Smooth muscle cell (in vitro differentiated cells): Measurements from ENCODE around the gene TARDBP. TPM values are rescaled to one million over a fixed set of nuclear protein-coding genes. Genes with fewer than 3 reads are reported as not detected.
"Not testable (repeated sequence)": the region's sequence is repeated elsewhere in the genome, so short reads cannot be mapped to it uniquely, and the experiment has no call there.

ENCODE experiments used
- DNase-seq: peaks from one replicate; lab custom pipeline; 2025; ENCODE audit not compliant: unreplicated experiment; lab: John Stamatoyannopoulos, UW
- H2AFZ ChIP-seq: fragments of 200-600 bp; sonication (generic); 2 replicates; pipeline ENCODE4 v1.6.0; 2016; ENCODE audit warnings: antibody characterized with exemption, low read depth, mild to moderate bottlenecking
- H3F3A ChIP-seq: fragments of 200-600 bp; sonication (generic); 2 replicates; pipeline ENCODE4 v1.6.0; 2017; ENCODE audit warnings: antibody characterized with exemption, low read depth
- H3K27ac ChIP-seq: fragments of 200-600 bp; sonication (generic); 2 replicates; pipeline ENCODE4 v1.5.1; 2016; ENCODE audit warnings: low read depth, mild to moderate bottlenecking
- H3K27me3 ChIP-seq: fragments of 200-600 bp; sonication (generic); 2 replicates; pipeline ENCODE4 v1.6.1; 2016; ENCODE audit warnings: low read depth, mild to moderate bottlenecking
- H3K36me3 ChIP-seq: fragments of 200-600 bp; sonication (generic); 2 replicates; pipeline ENCODE4 v1.5.1; 2016; ENCODE audit warnings: low read depth
- H3K4me1 ChIP-seq: fragments of 200-600 bp; sonication (generic); 2 replicates; pipeline ENCODE4 v1.5.1; 2016; ENCODE audit warnings: low read depth
- H3K4me2 ChIP-seq: fragments of 200-600 bp; sonication (generic); 2 replicates; pipeline ENCODE4 v1.6.0; 2016; ENCODE audit warnings: mild to moderate bottlenecking
- H3K4me3 ChIP-seq: fragments of 200-600 bp; sonication (generic); 2 replicates; pipeline ENCODE4 v1.5.1; 2016; ENCODE audit warnings: mild to moderate bottlenecking
- H3K79me2 ChIP-seq: fragments of 200-600 bp; sonication (generic); 2 replicates; pipeline ENCODE4 v1.6.0; 2016; ENCODE audit warnings: low read depth, mild to moderate bottlenecking
- H3K9ac ChIP-seq: fragments of 200-600 bp; sonication (generic); 2 replicates; pipeline ENCODE4 v1.6.0; 2016; ENCODE audit warnings: low read depth
- H3K9me3 ChIP-seq: fragments of 200-600 bp; sonication (generic); replicated peaks from 2 replicates; pipeline ENCODE4 v1.5.1; 2016; ENCODE audit warnings: low read depth
- H4K20me1 ChIP-seq: fragments of 200-600 bp; sonication (generic); 2 replicates; pipeline ENCODE4 v1.6.0; 2016; ENCODE audit warnings: low read depth
- CTCF ChIP-seq: fragments of 200-600 bp; sonication (generic); IDR thresholded peaks from 2 replicates; pipeline ENCODE4 v1.5.1; 2017; ENCODE audit warnings: borderline replicate concordance, mild to moderate bottlenecking, antibody characterized with exemption; ENCODE audit not compliant: insufficient read depth, poor library complexity, severe bottlenecking
- whole genome bisulfite sequencing: methylation state at CpG from one replicate; pipeline ENCODE4 v1.1.7; 2016; ENCODE audit warnings: low lambda C conversion rate; 5-methylcytosine and 5-hydroxymethylcytosine counted together
- polyA plus RNA-seq: library from polyadenylated mRNA; unstranded; fragments of >200 nt; fragmentation: Nextera tagmentation; extraction: Ambion mirVana; gene quantifications from 2 replicates; pipeline ENCODE4 v1.2.1, GENCODE V29; 2016
- total RNA-seq: library from RNA; depleted of rRNA; stranded (reverse); fragments of >200 nt; gene quantifications from 2 replicates; pipeline ENCODE4 v1.2.3, GENCODE V29; 2014

Gene TARDBP
- total and polyA plus RNA-seq, 2 experiments from 2014 or later = 90.6 to 105 TPM

GRCh38 chr1:11030865-11031264 lies 18.4 kb downstream of the TARDBP start:
- Histone ChIP-seq H3K27me3 (no peaks in the 10 kb centered on the region), H3K4me1 (no peaks in the 10 kb centered on the region), H3K4me3 (no peak overlapping the region), H3K9me3 (no peaks in the 10 kb centered on the region), H2AFZ (no peak overlapping the region), H3K27ac (no peak overlapping the region), H3F3A (no peaks in the 10 kb centered on the region), H3K79me2 (no peaks in the 10 kb centered on the region), H3K9ac (no peak overlapping the region), H4K20me1 (peaks cover 20% of the 10 kb centered on the region), H3K4me2 (no peak overlapping the region), H3K36me3 (no peaks in the 10 kb centered on the region)
- no peak for DNase-seq
- TF ChIP-seq CTCF = no peak
- 96% methylated on average over 9 of the region's 9 CpGs for WGBS

GRCh38 chr1:11031624-11032262 lies 19.3 kb downstream of the TARDBP start:
- no peaks in the 10 kb centered on the region for H3K9me3 ChIP-seq
- H4K20me1 ChIP-seq = peaks cover 11% of the 10 kb centered on the region
- no peak overlapping the region for H2AFZ ChIP-seq
- no peak overlapping the region for H3K4me3 ChIP-seq
- TF ChIP-seq CTCF = no peak
- no peaks in the 10 kb centered on the region for H3K27me3 ChIP-seq
- H3K9ac ChIP-seq = no peak overlapping the region
- H3K4me2 ChIP-seq = no peak overlapping the region
- no peak overlapping the region for H3K27ac ChIP-seq
- no peaks in the 10 kb centered on the region for H3F3A ChIP-seq
- no peaks in the 10 kb centered on the region for H3K79me2 ChIP-seq
- no peak for DNase-seq
- H3K36me3 ChIP-seq = no peaks in the 10 kb centered on the region
- 96% methylated on average over 10 of the region's 10 CpGs for WGBS
- H3K4me1 ChIP-seq = no peaks in the 10 kb centered on the region

- not testable (repeated sequence) for H3K79me2 ChIP-seq, H3K4me3 ChIP-seq, H4K20me1 ChIP-seq, H3K36me3 ChIP-seq, H3K27me3 ChIP-seq, H2AFZ ChIP-seq, DNase-seq, H3K4me2 ChIP-seq, H3K9me3 ChIP-seq, H3F3A ChIP-seq, H3K4me1 ChIP-seq, H3K27ac ChIP-seq, H3K9ac ChIP-seq
- WGBS = 64% methylated on average over 18 of the region's 18 CpGs
These were observed 24.7 kb downstream of the TARDBP start for GRCh38 chr1:11037019-11037739.

- DNase-seq = peak; percentile 40
- Histone ChIP-seq H3K36me3 (no peaks in the 10 kb centered on the region), H3K4me1 (no peaks in the 10 kb centered on the region), H3K4me3 (no peak overlapping the region), H3K79me2 (no peaks in the 10 kb centered on the region), H2AFZ (no peak overlapping the region), H3K27me3 (no peaks in the 10 kb centered on the region), H3K27ac (no peak overlapping the region), H4K20me1 (no peaks in the 10 kb centered on the region), H3K9ac (no peak overlapping the region), H3F3A (no peaks in the 10 kb centered on the region), H3K4me2 (no peak overlapping the region), H3K9me3 (no peaks in the 10 kb centered on the region)
- peak; percentile 91 for TF ChIP-seq CTCF
- 2% methylated on average over 8 of the region's 8 CpGs for WGBS
These were observed 25.3 kb downstream of the TARDBP start for GRCh38 chr1:11037740-11038182.
